NB4 (cell line): ENCODE measurements around the gene LRFN4.

Experiments used
- MYC ChIP-seq: IDR thresholded peaks from 2 replicates; pipeline ENCODE4 v1.6.1; 2011; ENCODE audit warnings: low read depth, low read length
- POLR2A ChIP-seq: IDR thresholded peaks from 2 replicates; pipeline ENCODE4 v1.6.1; 2011; ENCODE audit warnings: mild to moderate bottlenecking; ENCODE audit not compliant: insufficient read length; ENCODE audit errors: extremely low read depth
- TF ChIP-seq, protein P1 (sequence below): IDR thresholded peaks from one replicate; pipeline ENCODE4 v1.5.1; 2012; ENCODE audit warnings: low read depth, low read length
- TF ChIP-seq, protein P2 (sequence below): IDR thresholded peaks from 2 replicates; pipeline ENCODE4 v1.6.1; 2011; ENCODE audit warnings: low read depth, low read length

- TF ChIP-seq, protein P1, sequence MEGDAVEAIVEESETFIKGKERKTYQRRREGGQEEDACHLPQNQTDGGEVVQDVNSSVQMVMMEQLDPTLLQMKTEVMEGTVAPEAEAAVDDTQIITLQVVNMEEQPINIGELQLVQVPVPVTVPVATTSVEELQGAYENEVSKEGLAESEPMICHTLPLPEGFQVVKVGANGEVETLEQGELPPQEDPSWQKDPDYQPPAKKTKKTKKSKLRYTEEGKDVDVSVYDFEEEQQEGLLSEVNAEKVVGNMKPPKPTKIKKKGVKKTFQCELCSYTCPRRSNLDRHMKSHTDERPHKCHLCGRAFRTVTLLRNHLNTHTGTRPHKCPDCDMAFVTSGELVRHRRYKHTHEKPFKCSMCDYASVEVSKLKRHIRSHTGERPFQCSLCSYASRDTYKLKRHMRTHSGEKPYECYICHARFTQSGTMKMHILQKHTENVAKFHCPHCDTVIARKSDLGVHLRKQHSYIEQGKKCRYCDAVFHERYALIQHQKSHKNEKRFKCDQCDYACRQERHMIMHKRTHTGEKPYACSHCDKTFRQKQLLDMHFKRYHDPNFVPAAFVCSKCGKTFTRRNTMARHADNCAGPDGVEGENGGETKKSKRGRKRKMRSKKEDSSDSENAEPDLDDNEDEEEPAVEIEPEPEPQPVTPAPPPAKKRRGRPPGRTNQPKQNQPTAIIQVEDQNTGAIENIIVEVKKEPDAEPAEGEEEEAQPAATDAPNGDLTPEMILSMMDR = no peak
- no peak for TF ChIP-seq POLR2A
- TF ChIP-seq MYC = no peak
- TF ChIP-seq, protein P2, sequence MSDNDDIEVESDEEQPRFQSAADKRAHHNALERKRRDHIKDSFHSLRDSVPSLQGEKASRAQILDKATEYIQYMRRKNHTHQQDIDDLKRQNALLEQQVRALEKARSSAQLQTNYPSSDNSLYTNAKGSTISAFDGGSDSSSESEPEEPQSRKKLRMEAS = no peak
Measured at GRCh38 chr11:66810576-66811185, 46.2 kb upstream of the LRFN4 start.
